C4-2B (cell line): ENCODE measurements around the gene OPCML.

Experiments
- ZFX ChIP-seq: fragments of 450-650 bp; IDR thresholded peaks from 2 replicates; pipeline ENCODE4 v1.6.1; 2017
- TF ChIP-seq, protein P1 (sequence below): fragments of 450-650 bp; conservative IDR thresholded peaks from 2 replicates; pipeline ENCODE4 v1.5.1; 2017; ENCODE audit warnings: mild to moderate bottlenecking

- TF ChIP-seq, protein P1, sequence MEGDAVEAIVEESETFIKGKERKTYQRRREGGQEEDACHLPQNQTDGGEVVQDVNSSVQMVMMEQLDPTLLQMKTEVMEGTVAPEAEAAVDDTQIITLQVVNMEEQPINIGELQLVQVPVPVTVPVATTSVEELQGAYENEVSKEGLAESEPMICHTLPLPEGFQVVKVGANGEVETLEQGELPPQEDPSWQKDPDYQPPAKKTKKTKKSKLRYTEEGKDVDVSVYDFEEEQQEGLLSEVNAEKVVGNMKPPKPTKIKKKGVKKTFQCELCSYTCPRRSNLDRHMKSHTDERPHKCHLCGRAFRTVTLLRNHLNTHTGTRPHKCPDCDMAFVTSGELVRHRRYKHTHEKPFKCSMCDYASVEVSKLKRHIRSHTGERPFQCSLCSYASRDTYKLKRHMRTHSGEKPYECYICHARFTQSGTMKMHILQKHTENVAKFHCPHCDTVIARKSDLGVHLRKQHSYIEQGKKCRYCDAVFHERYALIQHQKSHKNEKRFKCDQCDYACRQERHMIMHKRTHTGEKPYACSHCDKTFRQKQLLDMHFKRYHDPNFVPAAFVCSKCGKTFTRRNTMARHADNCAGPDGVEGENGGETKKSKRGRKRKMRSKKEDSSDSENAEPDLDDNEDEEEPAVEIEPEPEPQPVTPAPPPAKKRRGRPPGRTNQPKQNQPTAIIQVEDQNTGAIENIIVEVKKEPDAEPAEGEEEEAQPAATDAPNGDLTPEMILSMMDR = no peak
- no peak for TF ChIP-seq ZFX
Measured at GRCh38 chr11:132450631-132451030, 1081.7 kb downstream of the OPCML start.
